Esophagus muscularis mucosa (tissue), 4 donors: Measurements from ENCODE around the gene BFSP1. TPM values are rescaled to one million over a fixed set of nuclear protein-coding genes. Genes with fewer than 3 reads are reported as not detected.

Experiments used
- DNase-seq: peaks from one replicate; pipeline ENCODE4 v3.0.0-alpha.2; 2017; ENCODE audit errors: extremely low spot score
- H3K27ac ChIP-seq, 4 donors: fragments of 200-600 bp; sonication (generic); replicated peaks in 1 of 4; 1 replicate in 3 of 4; 2 replicates in 1 of 4; pipeline ENCODE4 v1.5.1; 2016 to 2019; ENCODE audit warnings: mild to moderate bottlenecking in 1 of 4
- H3K27me3 ChIP-seq, 4 donors: fragments of 200-600 bp; sonication (generic); one replicate each; pipeline versions ENCODE4 v1.5.1 to v1.6.0; 2016 to 2019
- H3K36me3 ChIP-seq, 4 donors: fragments of 200-600 bp; sonication (generic); one replicate each; pipeline ENCODE4 v1.5.1; 2016 to 2019
- H3K4me1 ChIP-seq, 4 donors: fragments of 200-600 bp; sonication (generic); one replicate each; pipeline ENCODE4 v1.5.1; 2016 to 2019
- H3K4me3 ChIP-seq, 4 donors: fragments of 200-600 bp; sonication (generic); 1 replicate in 2 of 4; 2 replicates in 2 of 4; pipeline ENCODE4 v1.5.1; 2016 to 2019; ENCODE audit warnings: mild to moderate bottlenecking in 4 of 4, moderate library complexity in 1 of 4
- H3K9me3 ChIP-seq, 4 donors: fragments of 200-600 bp; sonication (generic); 1 replicate in 3 of 4; 2 replicates in 1 of 4; pipeline ENCODE4 v1.5.1; 2016 to 2019
- CTCF ChIP-seq, 3 experiments: fragments of 200-600 bp in 2 of 3; fragments of 450-650 bp in 1 of 3; sonication (generic) in 2 of 3; IDR thresholded peaks; one replicate each; pipeline ENCODE4 v1.5.1; 2017 to 2019; ENCODE audit warnings: antibody characterized with exemption in 3 of 3, mild to moderate bottlenecking in 2 of 3, moderate library complexity in 1 of 3
- EP300 ChIP-seq: sonication (generic); formaldehyde crosslinking; IDR thresholded peaks from one replicate; pipeline ENCODE4 v1.6.1; 2017; ENCODE audit warnings: antibody characterized with exemption
- POLR2A ChIP-seq: fragments of 450-650 bp; IDR thresholded peaks from one replicate; pipeline ENCODE4 v1.6.1; 2017; ENCODE audit warnings: antibody characterized with exemption, moderate library complexity, mild to moderate bottlenecking, low read depth
- POLR2AphosphoS5 ChIP-seq, 2 donors: sonication (generic); formaldehyde crosslinking; IDR thresholded peaks; one replicate each; pipeline ENCODE4 v1.6.1; 2017; ENCODE audit warnings: antibody characterized with exemption in 2 of 2
- WGBS: methylation state at CpG from one replicate; pipeline ENCODE4 v1.1.5; 2018; 5-methylcytosine and 5-hydroxymethylcytosine counted together
- intact Hi-C: fragments of 100-400 bp; cut with DNase I; formaldehyde crosslinking; loops from one replicate; pipeline ENCODE4 v1.15.1; 2023
- total RNA-seq, 4 donors: library from RNA; depleted of rRNA; stranded (reverse); fragments of >200 nt; gene quantifications; one replicate each; pipeline versions ENCODE4 v1.1.0 to v1.2.1, GENCODE V29; 2016

Gene BFSP1
- total RNA-seq, 4 donors from 2014 or later, result 2.7 to 7.3 (median 6.4) TPM

- intact Hi-C loops, result no loop called here
These were observed 29.1 kb downstream of the BFSP1 start for GRCh38 chr20:17502105-17502504.

GRCh38 chr20:17501701-17502100 lies 29.5 kb downstream of the BFSP1 start:
- WGBS, result 89% methylated on average over 9 of the region's 9 CpGs
- Histone ChIP-seq H3K4me3 (no peak overlapping the region), H3K27me3 (no peaks in the 10 kb centered on the region), H3K9me3 (no peaks in the 10 kb centered on the region), H3K36me3 (no peaks in the 10 kb centered on the region), H3K27ac (no peak overlapping the region), H3K4me1 (peaks cover 14 to 29% (median 26%) of the 10 kb centered on the region in 4 donors)
- intact Hi-C loops, result no loop called here
- TF ChIP-seq CTCF (IDR thresholded peaks at IDR 0.05) (no peak), POLR2A (no peak), EP300 (no peak)
- DNase-seq, result no peak

More at GRCh38 chr20:17502105-17502504, 29.1 kb downstream of the BFSP1 start:
- no peaks in the 10 kb centered on the region for H3K36me3 ChIP-seq
- no peak for TF ChIP-seq POLR2A
- no peak for TF ChIP-seq POLR2AphosphoS5 (IDR thresholded peaks at IDR 0.05)
- TF ChIP-seq CTCF (IDR thresholded peaks at IDR 0.05), result no peak
- no peak for TF ChIP-seq EP300
- H3K27me3 ChIP-seq, result no peaks in the 10 kb centered on the region
- H3K4me3 ChIP-seq, result no peak overlapping the region
- no peak for DNase-seq
- WGBS, result 90% methylated on average over 4 of the region's 4 CpGs
- H3K4me1 ChIP-seq, result peaks cover 14 to 29% (median 26%) of the 10 kb centered on the region in 4 donors
- H3K27ac ChIP-seq, result no peak overlapping the region
- H3K9me3 ChIP-seq, result no peaks in the 10 kb centered on the region

GRCh38 chr20:17500826-17501225 lies 30.4 kb downstream of the BFSP1 start:
- intact Hi-C loops, result no loop called here
- no peaks in the 10 kb centered on the region for H3K9me3 ChIP-seq
- H3K4me3 ChIP-seq, result no peak overlapping the region
- H3K4me1 ChIP-seq, result peaks cover 14 to 25% (median 25%) of the 10 kb centered on the region in 4 donors
- 97% methylated on average over 7 of the region's 7 CpGs for whole genome bisulfite sequencing
- H3K36me3 ChIP-seq, result no peaks in the 10 kb centered on the region
- DNase-seq, result no peak
- TF ChIP-seq POLR2AphosphoS5 (IDR thresholded peaks at IDR 0.05) (no peak), CTCF (IDR thresholded peaks at IDR 0.05) (no peak), EP300 (no peak), POLR2A (no peak)
- H3K27ac ChIP-seq, result no peak overlapping the region
- H3K27me3 ChIP-seq, result no peaks in the 10 kb centered on the region

- no peaks in the 10 kb centered on the region for H3K9me3 ChIP-seq
- no peaks in the 10 kb centered on the region for H3K36me3 ChIP-seq
- peaks cover 10 to 21% (median 19%) of the 10 kb centered on the region in 4 donors for H3K4me1 ChIP-seq
- no peak overlapping the region for H3K4me3 ChIP-seq
- no peak for DNase-seq
- H3K27ac ChIP-seq, result no peak overlapping the region
- intact Hi-C loops, result no loop called here
- no peak for TF ChIP-seq EP300
- TF ChIP-seq POLR2AphosphoS5 (IDR thresholded peaks at IDR 0.05), result no peak
- TF ChIP-seq CTCF (IDR thresholded peaks at IDR 0.05), result no peak
- no peak for TF ChIP-seq POLR2A
- H3K27me3 ChIP-seq, result no peaks in the 10 kb centered on the region
- 90% methylated on average over 10 of the region's 10 CpGs for WGBS
These were observed 30.9 kb downstream of the BFSP1 start for GRCh38 chr20:17500271-17500670.

GRCh38 chr20:17499041-17499440 lies 32.1 kb downstream of the BFSP1 start:
- intact Hi-C loops, result no loop called here
- 83% methylated on average over 5 of the region's 5 CpGs for WGBS
- Histone ChIP-seq H3K4me1 (peaks cover 6 to 11% (median 10%) of the 10 kb centered on the region in 4 donors), H3K9me3 (no peaks in the 10 kb centered on the region), H3K4me3 (no peak overlapping the region), H3K27me3 (no peaks in the 10 kb centered on the region), H3K36me3 (no peaks in the 10 kb centered on the region), H3K27ac (no peak overlapping the region)
- no peak for DNase-seq
- TF ChIP-seq EP300 (no peak), POLR2A (no peak), CTCF (IDR thresholded peaks at IDR 0.05) (no peak), POLR2AphosphoS5 (IDR thresholded peaks at IDR 0.05) (no peak)
